Keratinocyte (primary cell): ENCODE data around the gene FLT3LG. TPM values are rescaled to one million over a fixed set of nuclear protein-coding genes. Genes with fewer than 3 reads are reported as not detected.
A peak's percentile ranks its signal among the peaks of the same experiment; 100 is the strongest.

ENCODE experiments used
- DNase-seq: peaks from one replicate; pipeline ENCODE4 v3.0.0-alpha.2; 2011; ENCODE audit warnings: low read depth, missing footprints, low spot score
- FAIRE-seq: peaks from 2 replicates; lab custom pipeline; 2011; peaks lifted over from hg19 to GRCh38; lab: Jason Lieb, UNC
- H2AFZ ChIP-seq: 2 replicates; pipeline ENCODE4 v1.6.0; 2012; ENCODE audit warnings: low read length, control low read depth, inconsistent platforms; ENCODE audit not compliant: control insufficient read depth
- H3K27ac ChIP-seq: 2 replicates; pipeline ENCODE4 v1.5.1; 2011; ENCODE audit warnings: low read length; ENCODE audit not compliant: control insufficient read depth, insufficient read depth
- H3K27me3 ChIP-seq: 3 replicates; pipeline ENCODE4 v1.6.0; 2011; ENCODE audit warnings: low read length; ENCODE audit not compliant: control insufficient read depth, insufficient read depth; ENCODE audit errors: extremely low read depth
- H3K36me3 ChIP-seq, 2 experiments: 2 replicates in 1 of 2; 3 replicates in 1 of 2; pipeline ENCODE4 v1.5.1; 2011; ENCODE audit warnings: low read length in 2 of 2, mild to moderate bottlenecking in 1 of 2; ENCODE audit not compliant: control insufficient read depth in 2 of 2, insufficient read depth in 2 of 2; ENCODE audit errors: extremely low read depth in 1 of 2
- H3K4me1 ChIP-seq: 3 replicates; pipeline ENCODE4 v1.5.1; 2011; ENCODE audit warnings: low read length; ENCODE audit not compliant: control insufficient read depth, insufficient read depth; ENCODE audit errors: extremely low read depth
- H3K4me2 ChIP-seq: 3 replicates; pipeline ENCODE4 v1.6.0; 2011; ENCODE audit warnings: low read depth, low read length; ENCODE audit not compliant: control insufficient read depth, insufficient read depth; ENCODE audit errors: extremely low read depth
- H3K4me3 ChIP-seq, 3 experiments: fragments of 200-600 bp in 1 of 3; sonication (generic) in 1 of 3; 2 replicates in 2 of 3; 3 replicates in 1 of 3; pipeline ENCODE4 v1.5.1; 2011 to 2016; ENCODE audit warnings: low read length in 3 of 3, mild to moderate bottlenecking in 3 of 3, control low read depth in 2 of 3, inconsistent platforms in 1 of 3, low read depth in 1 of 3, mixed read lengths in 1 of 3, mixed run types in 1 of 3, moderate library complexity in 1 of 3; ENCODE audit not compliant: control insufficient read depth in 2 of 3, insufficient read depth in 2 of 3; ENCODE audit errors: extremely low read depth in 1 of 3
- H3K79me2 ChIP-seq: 2 replicates; pipeline ENCODE4 v1.6.0; 2012; ENCODE audit warnings: low read length; ENCODE audit not compliant: control insufficient read depth, insufficient read depth
- H3K9ac ChIP-seq: 3 replicates; pipeline ENCODE4 v1.6.0; 2011; ENCODE audit warnings: low read length; ENCODE audit not compliant: control insufficient read depth, insufficient read depth; ENCODE audit errors: extremely low read depth
- H3K9me1 ChIP-seq: 3 replicates; pipeline ENCODE4 v1.6.0; 2011; ENCODE audit warnings: low read length; ENCODE audit not compliant: control insufficient read depth, insufficient read depth; ENCODE audit errors: extremely low read depth
- H3K9me3 ChIP-seq: 2 replicates; pipeline ENCODE4 v1.5.1; 2012; ENCODE audit warnings: low read depth, low read length; ENCODE audit not compliant: control insufficient read depth
- H4K20me1 ChIP-seq: 3 replicates; pipeline ENCODE4 v1.6.0; 2011; ENCODE audit warnings: low read length; ENCODE audit not compliant: control insufficient read depth, insufficient read depth; ENCODE audit errors: extremely low read depth
- CTCF ChIP-seq, 3 experiments: IDR thresholded peaks in 1 of 3; conservative IDR thresholded peaks in 1 of 3; optimal IDR thresholded peaks in 1 of 3; 2 replicates in 2 of 3; 3 replicates in 1 of 3; pipeline versions ENCODE3 to v1.5.1; 2011; ENCODE audit warnings: low read length in 3 of 3, mild to moderate bottlenecking in 3 of 3, moderate library complexity in 2 of 3, control low read depth in 1 of 3, inconsistent platforms in 1 of 3; ENCODE audit not compliant: insufficient read depth in 2 of 3; ENCODE audit errors: extremely low read depth in 1 of 3
- EZH2 ChIP-seq: IDR thresholded peaks from one replicate; pipeline ENCODE4 v1.6.1; 2012; ENCODE audit warnings: inconsistent platforms, mild to moderate bottlenecking, low read length, moderate library complexity
- dilution Hi-C: fragments of 300-500 bp; cut with MboI; formaldehyde crosslinking; loops from one replicate; pipeline ENCODE4 v1.7.0; 2020; ENCODE audit warnings: low sequenced_read_pairs; ENCODE audit not compliant: extremely low pct_ligation_motif_present
- polyA plus RNA-seq, 5 experiments: library from polyadenylated mRNA; depleted of rRNA in 3 of 5; stranded (reverse) in 3 of 5; stranded (forward) in 1 of 5; unstranded in 1 of 5; fragments of >200 nt; gene quantifications; 1 replicate in 1 of 5; 2 replicates in 3 of 5; 3 replicates in 1 of 5; pipeline versions ENCODE4 v1.2.1 to v1.2.3, GENCODE V29; 2011 to 2012; ENCODE audit warnings: missing spikeins in 2 of 5, low read depth in 1 of 5, low replicate concordance in 1 of 5

FLT3LG gene
- polyA plus RNA-seq, 1 donor (not counting 4 experiments of a cell fraction or from before 2014, with no cell fraction given) = 0.80 TPM

- Histone ChIP-seq H3K36me3 (peaks cover 6 to 7% of the 10 kb centered on the region in 2 experiments), H2AFZ (peak overlapping the region; percentile 92), H3K79me2 (peaks cover 21% of the 10 kb centered on the region), H3K9me3 (no peaks in the 10 kb centered on the region), H3K4me2 (peak overlapping the region; percentile 86), H4K20me1 (no peaks in the 10 kb centered on the region), H3K27ac (peak overlapping the region; percentile 97), H3K9ac (peak overlapping the region; percentile 99), H3K4me3 (peak overlapping the region; percentile 67 to 98 (median 68)), H3K9me1 (no peaks in the 10 kb centered on the region), H3K4me1 (peaks cover 13% of the 10 kb centered on the region), H3K27me3 (no peaks in the 10 kb centered on the region)
- dilution Hi-C loops = no loop called here
- FAIRE-seq (no peak), DNase-seq (no peak)
- TF ChIP-seq CTCF (optimal IDR thresholded peaks at IDR 0.05 in 1 of 3, IDR thresholded peaks at IDR 0.05 in 1 of 3, conservative IDR thresholded peaks at IDR 0.05 in 1 of 3; ENCODE audit: extremely low read depth in 1 of 3, insufficient read depth in 2 of 3, low read length in 3 of 3) (no peak), EZH2 (no peak)
These were observed 20.2 kb upstream of the FLT3LG start for GRCh38 chr19:49453757-49454240.

GRCh38 chr19:49455773-49456172, 18.2 kb upstream of the FLT3LG start:
- DNase-seq (no peak), FAIRE-seq (no peak)
- H3K36me3 ChIP-seq = peaks cover 4 to 5% of the 10 kb centered on the region in 2 experiments
- H3K4me3 ChIP-seq = no peak overlapping the region
- no peak overlapping the region for H3K27ac ChIP-seq
- dilution Hi-C loops = no loop called here
- no peak overlapping the region for H2AFZ ChIP-seq
- no peaks in the 10 kb centered on the region for H3K9me1 ChIP-seq
- no peaks in the 10 kb centered on the region for H3K27me3 ChIP-seq
- H3K9me3 ChIP-seq = no peaks in the 10 kb centered on the region
- TF ChIP-seq EZH2 (no peak), CTCF (optimal IDR thresholded peaks at IDR 0.05 in 1 of 3, IDR thresholded peaks at IDR 0.05 in 1 of 3, conservative IDR thresholded peaks at IDR 0.05 in 1 of 3; ENCODE audit: extremely low read depth in 1 of 3, insufficient read depth in 2 of 3, low read length in 3 of 3) (no peak)
- H3K4me1 ChIP-seq = peaks cover 10% of the 10 kb centered on the region
- no peaks in the 10 kb centered on the region for H4K20me1 ChIP-seq
- H3K4me2 ChIP-seq = no peak overlapping the region
- H3K79me2 ChIP-seq = peaks cover 13% of the 10 kb centered on the region
- no peak overlapping the region for H3K9ac ChIP-seq
